ENCODE measurements around the gene SKOR2. TPM values are rescaled to one million over a fixed set of nuclear protein-coding genes. Genes with fewer than 3 reads are reported as not detected.

SKOR2 gene
- total RNA-seq, 4 donors from 2014 or later, result not detected

DNA sequence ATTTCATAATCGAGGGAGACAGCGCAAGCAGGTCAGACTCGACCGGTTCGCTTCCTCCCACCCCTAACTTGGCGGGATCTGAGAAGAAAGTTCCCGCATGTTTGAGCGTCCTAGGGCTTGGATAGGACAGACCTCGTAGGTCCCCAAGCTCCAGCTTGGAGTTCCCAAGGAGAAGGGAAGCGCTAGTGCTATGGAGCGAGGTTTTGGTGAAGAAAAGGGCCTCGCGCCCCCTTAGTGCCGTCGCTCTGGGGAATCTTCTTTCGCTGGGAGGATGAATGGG lies 11.6 kb upstream of the SKOR2 start:
- H3K4me3 ChIP-seq, result peak overlapping the region in 1 of 4 donors; percentile 36

DNA sequence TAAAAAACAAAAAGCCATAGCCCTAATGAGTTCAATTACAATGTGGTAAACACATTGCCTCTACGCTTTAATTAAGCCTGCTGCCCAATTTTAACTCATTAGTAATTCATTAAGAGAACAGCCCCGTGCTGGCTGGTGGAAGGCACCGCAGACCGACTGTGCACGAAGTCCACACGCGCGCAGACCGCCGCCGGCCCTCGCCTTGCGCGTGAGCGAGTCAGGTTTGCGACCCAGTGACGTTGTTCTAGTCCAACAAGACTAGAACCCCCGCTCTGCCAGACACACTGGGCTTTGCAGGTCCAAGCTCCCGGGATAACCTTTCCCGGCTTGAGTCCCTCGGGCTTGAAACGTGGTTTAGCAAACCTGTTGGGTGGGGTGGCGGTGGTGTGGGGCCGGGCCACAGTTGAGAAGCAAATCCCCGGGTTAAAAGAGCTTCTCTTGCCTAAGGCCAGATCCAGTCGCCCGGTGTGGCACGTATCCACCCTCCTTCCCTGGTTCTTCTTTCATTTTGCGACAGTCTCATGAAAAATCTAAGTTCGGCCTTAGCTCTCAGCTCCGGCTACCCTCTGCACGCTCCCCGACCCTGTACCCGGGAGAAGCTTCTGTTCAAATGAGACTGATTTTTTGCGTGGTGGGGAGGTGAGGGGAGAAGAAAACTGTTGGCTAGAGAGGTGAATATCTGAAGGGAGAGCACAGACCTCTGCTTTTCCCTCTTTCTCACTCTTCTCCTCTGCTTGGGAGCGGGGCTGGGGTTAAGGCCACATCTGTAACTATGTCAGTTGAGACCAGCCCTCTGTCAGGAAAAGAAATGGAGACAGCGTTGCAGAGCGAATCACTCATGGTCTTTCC lies 11.1 kb upstream of the SKOR2 start:
- no peak overlapping the region for H3K27ac ChIP-seq
- no peak for DNase-seq (ENCODE audit: low spot score in 2 of 2)
- TF ChIP-seq POLR2A (IDR thresholded peaks at IDR 0.05), result no peak
- TF ChIP-seq, protein P1, sequence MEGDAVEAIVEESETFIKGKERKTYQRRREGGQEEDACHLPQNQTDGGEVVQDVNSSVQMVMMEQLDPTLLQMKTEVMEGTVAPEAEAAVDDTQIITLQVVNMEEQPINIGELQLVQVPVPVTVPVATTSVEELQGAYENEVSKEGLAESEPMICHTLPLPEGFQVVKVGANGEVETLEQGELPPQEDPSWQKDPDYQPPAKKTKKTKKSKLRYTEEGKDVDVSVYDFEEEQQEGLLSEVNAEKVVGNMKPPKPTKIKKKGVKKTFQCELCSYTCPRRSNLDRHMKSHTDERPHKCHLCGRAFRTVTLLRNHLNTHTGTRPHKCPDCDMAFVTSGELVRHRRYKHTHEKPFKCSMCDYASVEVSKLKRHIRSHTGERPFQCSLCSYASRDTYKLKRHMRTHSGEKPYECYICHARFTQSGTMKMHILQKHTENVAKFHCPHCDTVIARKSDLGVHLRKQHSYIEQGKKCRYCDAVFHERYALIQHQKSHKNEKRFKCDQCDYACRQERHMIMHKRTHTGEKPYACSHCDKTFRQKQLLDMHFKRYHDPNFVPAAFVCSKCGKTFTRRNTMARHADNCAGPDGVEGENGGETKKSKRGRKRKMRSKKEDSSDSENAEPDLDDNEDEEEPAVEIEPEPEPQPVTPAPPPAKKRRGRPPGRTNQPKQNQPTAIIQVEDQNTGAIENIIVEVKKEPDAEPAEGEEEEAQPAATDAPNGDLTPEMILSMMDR (IDR thresholded peaks at IDR 0.05), result no peak
- no peak for TF ChIP-seq EP300 (IDR thresholded peaks at IDR 0.05)
- peaks cover 0 to 86% of the 10 kb centered on the region in 2 donors for H3K27me3 ChIP-seq
- H3K4me1 ChIP-seq, result peaks cover 0 to 26% (median 0%) of the 10 kb centered on the region in 4 donors
- H3K36me3 ChIP-seq, result peaks cover 0 to 3% (median 0%) of the 10 kb centered on the region in 3 donors
- peaks cover 0 to 5% (median 0%) of the 10 kb centered on the region in 4 donors for H3K9me3 ChIP-seq
- H3K4me3 ChIP-seq, result peak overlapping the region in 1 of 4 donors; percentile 36
- 4 to 6% methylated on average over 37 to 38 of the region's 38 CpGs for WGBS, 2 donors

More for the DNA sequence above, 11.6 kb upstream of the SKOR2 start:
- Histone ChIP-seq H3K4me1 (peaks cover 0 to 26% (median 0%) of the 10 kb centered on the region in 4 donors), H3K27ac (no peak overlapping the region), H3K9me3 (peaks cover 0 to 5% (median 0%) of the 10 kb centered on the region in 4 donors), H3K27me3 (peaks cover 0 to 81% of the 10 kb centered on the region in 2 donors), H3K36me3 (peaks cover 0 to 3% (median 0%) of the 10 kb centered on the region in 3 donors)
- WGBS, 2 donors, result 2 to 12% methylated on average over 10 to 16 of the region's 16 CpGs
- TF ChIP-seq, protein P1 (IDR thresholded peaks at IDR 0.05), result no peak
- no peak for TF ChIP-seq EP300 (IDR thresholded peaks at IDR 0.05)
- no peak for TF ChIP-seq POLR2A (IDR thresholded peaks at IDR 0.05)
- DNase-seq (ENCODE audit: low spot score in 2 of 2), result no peak

DNA sequence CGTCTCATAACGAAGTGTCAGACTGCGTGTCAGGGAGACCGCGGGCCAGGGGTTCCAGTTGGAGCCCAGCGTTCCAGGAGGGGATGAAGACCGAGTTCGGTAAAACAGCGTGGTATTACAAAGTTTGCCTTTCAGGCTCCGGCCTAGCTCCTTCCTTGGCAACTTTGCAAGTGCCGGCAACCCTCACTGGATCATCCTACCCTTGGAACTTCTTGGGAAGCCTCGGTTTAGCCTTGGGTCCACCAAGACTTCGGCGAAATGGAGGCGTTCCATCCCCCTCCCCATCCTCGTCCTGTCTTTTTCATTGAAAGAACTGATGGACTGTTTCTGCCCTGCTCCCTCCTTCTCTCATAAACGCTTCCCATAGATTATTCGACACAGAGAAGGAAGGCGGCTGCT lies 10.4 kb upstream of the SKOR2 start:
- DNase-seq (ENCODE audit: low spot score in 2 of 2), result no peak
- peaks cover 0 to 3% (median 0%) of the 10 kb centered on the region in 3 donors for H3K36me3 ChIP-seq
- TF ChIP-seq POLR2A (IDR thresholded peaks at IDR 0.05) (no peak), EP300 (IDR thresholded peaks at IDR 0.05) (no peak)
- TF ChIP-seq, protein P1 (IDR thresholded peaks at IDR 0.05), result no peak
- no peak overlapping the region for H3K27ac ChIP-seq
- peaks cover 0 to 5% (median 0%) of the 10 kb centered on the region in 4 donors for H3K9me3 ChIP-seq
- peaks cover 0 to 26% (median 0%) of the 10 kb centered on the region in 4 donors for H3K4me1 ChIP-seq
- peaks cover 0 to 91% of the 10 kb centered on the region in 2 donors for H3K27me3 ChIP-seq
- 2 to 9% methylated on average over 19 of the region's 19 CpGs for WGBS, 2 donors
- no peak overlapping the region for H3K4me3 ChIP-seq

DNA sequence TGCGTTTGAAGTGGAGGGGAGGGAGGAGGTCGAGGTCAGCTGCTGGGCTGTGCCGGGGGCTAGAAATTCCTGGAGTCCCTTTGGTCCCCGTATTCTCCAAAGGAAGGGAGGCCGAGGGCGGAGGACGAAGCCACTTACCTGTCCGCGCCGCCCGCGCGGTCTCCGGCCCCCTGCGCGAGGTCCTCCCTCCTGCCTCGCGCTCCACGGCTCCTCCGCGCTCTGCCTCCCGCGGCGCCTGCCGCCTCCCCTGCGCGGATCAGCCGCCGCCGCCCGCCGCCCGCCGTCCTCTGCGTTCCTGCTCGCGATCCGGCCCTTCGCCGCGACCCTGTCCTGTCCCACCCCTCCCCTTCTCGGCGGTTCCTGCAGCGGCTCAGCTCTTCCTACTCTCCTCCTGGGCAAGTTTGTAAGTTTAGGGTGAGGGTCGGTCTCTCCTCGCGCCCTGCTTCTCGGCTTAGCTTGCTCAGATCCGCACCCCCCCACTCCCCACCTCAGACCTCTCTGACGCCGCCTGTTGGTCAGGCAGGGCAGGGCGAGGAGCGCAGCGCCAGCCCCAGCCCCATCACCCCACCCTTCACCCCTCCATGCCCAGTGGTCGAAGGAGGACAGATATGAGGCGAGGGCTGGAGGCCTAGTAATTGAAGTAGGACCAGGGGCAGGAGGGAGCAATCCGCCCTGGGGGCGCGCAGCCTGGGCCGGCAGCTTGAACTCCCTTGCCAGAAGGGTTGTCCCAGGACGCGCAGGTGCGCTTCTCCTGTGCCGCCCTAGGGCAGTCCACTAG lies 9.7 kb upstream of the SKOR2 start:
- Histone ChIP-seq H3K4me3 (no peak overlapping the region), H3K4me1 (peaks cover 0 to 26% (median 0%) of the 10 kb centered on the region in 4 donors), H3K27me3 (peaks cover 0 to 93% of the 10 kb centered on the region in 2 donors), H3K36me3 (peaks cover 0 to 3% (median 0%) of the 10 kb centered on the region in 3 donors), H3K27ac (no peak overlapping the region), H3K9me3 (peaks cover 0 to 5% (median 0%) of the 10 kb centered on the region in 4 donors)
- WGBS, 2 donors, result 7% methylated on average over 63 to 64 of the region's 64 CpGs
- TF ChIP-seq, protein P1 (IDR thresholded peaks at IDR 0.05), result no peak
- TF ChIP-seq POLR2A (IDR thresholded peaks at IDR 0.05), result no peak
- TF ChIP-seq EP300 (IDR thresholded peaks at IDR 0.05), result no peak
- DNase-seq (ENCODE audit: low spot score in 2 of 2), result no peak
